AG10803 (cell line): ENCODE data around the gene CRKL.
"Not testable (repeated sequence)": the region's sequence is repeated elsewhere in the genome, so short reads cannot be mapped to it uniquely, and the experiment has no call there.

ENCODE experiments used
- DNase-seq: peaks from one replicate; pipeline ENCODE4 v3.0.0; 2010; ENCODE audit warnings: low read depth
- H3K4me3 ChIP-seq: 2 replicates; pipeline ENCODE4 v1.5.1; 2011; ENCODE audit warnings: mild to moderate bottlenecking, low read length, control low read depth
- CTCF ChIP-seq: conservative IDR thresholded peaks from 2 replicates; pipeline ENCODE4 v1.5.1; 2011; ENCODE audit warnings: mild to moderate bottlenecking, low read length, control low read depth, inconsistent platforms

The CRKL gene

GRCh38 chr22:20930004-20930403 is 12.8 kb downstream of the CRKL start:
- DNase-seq: no peak
- no peak for TF ChIP-seq CTCF
- H3K4me3 ChIP-seq: no peak overlapping the region

- H3K4me3 ChIP-seq, DNase-seq: not testable (repeated sequence)
These were observed 13.2 kb downstream of the CRKL start for GRCh38 chr22:20930435-20930834.

- H3K4me3 ChIP-seq: no peak overlapping the region
- no peak for DNase-seq
- no peak for TF ChIP-seq CTCF
These were observed 14.0 kb downstream of the CRKL start for GRCh38 chr22:20931126-20931654.

GRCh38 chr22:20933910-20934309 is 16.7 kb downstream of the CRKL start:
- H3K4me3 ChIP-seq: no peak overlapping the region
- DNase-seq: no peak
- TF ChIP-seq CTCF: no peak

- not testable (repeated sequence) for H3K4me3 ChIP-seq, DNase-seq
These were observed 17.8 kb downstream of the CRKL start for GRCh38 chr22:20935049-20935448.

- not testable (repeated sequence) for H3K4me3 ChIP-seq, DNase-seq
These were observed 18.8 kb downstream of the CRKL start for GRCh38 chr22:20935780-20936539.

GRCh38 chr22:20937031-20937793 is 20.0 kb downstream of the CRKL start:
- no peak for DNase-seq
- TF ChIP-seq CTCF: no peak
- no peak overlapping the region for H3K4me3 ChIP-seq

GRCh38 chr22:20937794-20938671 is 20.8 kb downstream of the CRKL start:
- no peak for TF ChIP-seq CTCF
- no peak overlapping the region for H3K4me3 ChIP-seq
- no peak for DNase-seq

GRCh38 chr22:20939457-20940185 is 22.4 kb downstream of the CRKL start:
- DNase-seq, H3K4me3 ChIP-seq: not testable (repeated sequence)
